HepG2 (cell line): ENCODE data around the gene ZNF211. TPM values are rescaled to one million over a fixed set of nuclear protein-coding genes. Genes with fewer than 3 reads are reported as not detected.

Experiments used
- CCDC6 ChIP-seq: sonication (generic); formaldehyde crosslinking; IDR thresholded peaks from 2 replicates; pipeline ENCODE4 v1.8.1; 2022; ENCODE audit warnings: mild to moderate bottlenecking, missing genetic modification reagents, moderate library complexity
- KDM2A ChIP-seq: sonication (generic); formaldehyde crosslinking; IDR thresholded peaks from 2 replicates; pipeline ENCODE4 v1.4.0; 2020; ENCODE audit warnings: low read depth, missing genetic modification reagents, borderline replicate concordance
- KLF16 ChIP-seq, 2 experiments: sonication (generic) in 1 of 2; formaldehyde crosslinking in 1 of 2; IDR thresholded peaks; 2 replicates each; pipeline versions ENCODE4 v1.6.1 to v1.8.0; 2016 to 2023; ENCODE audit warnings: missing genetic modification reagents in 2 of 2, missing compliant biosample characterization in 1 of 2
- KLF6 ChIP-seq: IDR thresholded peaks from 2 replicates; pipeline ENCODE4 v1.8.0; 2016; ENCODE audit warnings: missing biosample characterization, missing genetic modification reagents
- MTF1 ChIP-seq: sonication (generic); formaldehyde crosslinking; IDR thresholded peaks from 2 replicates; pipeline ENCODE4 v1.5.0; 2020; ENCODE audit warnings: missing genetic modification reagents
- SMAD1 ChIP-seq: sonication (generic); formaldehyde crosslinking; IDR thresholded peaks from 2 replicates; pipeline ENCODE4 v1.4.0; 2020; ENCODE audit warnings: missing genetic modification reagents, low read depth, mild to moderate bottlenecking, borderline replicate concordance
- SMAD9 ChIP-seq: sonication (generic); formaldehyde crosslinking; IDR thresholded peaks from 2 replicates; pipeline ENCODE4 v1.5.1; 2020; ENCODE audit warnings: mild to moderate bottlenecking, missing genetic modification reagents
- XBP1 ChIP-seq: sonication (generic); formaldehyde crosslinking; IDR thresholded peaks from 2 replicates; pipeline ENCODE4 v1.5.0; 2020; ENCODE audit warnings: missing genetic modification reagents
- ZFP36L1 ChIP-seq: sonication (generic); formaldehyde crosslinking; IDR thresholded peaks from 2 replicates; pipeline ENCODE4 v1.8.0; 2022; ENCODE audit warnings: mild to moderate bottlenecking, missing genetic modification reagents, moderate library complexity
- ZFP82 ChIP-seq: sonication (generic); formaldehyde crosslinking; IDR thresholded peaks from 2 replicates; pipeline ENCODE4 v1.5.1; 2020; ENCODE audit warnings: mild to moderate bottlenecking, missing genetic modification reagents, borderline replicate concordance
- ZNF160 ChIP-seq: sonication (generic); formaldehyde crosslinking; IDR thresholded peaks from 2 replicates; pipeline ENCODE4 v1.8.0; 2022; ENCODE audit warnings: mild to moderate bottlenecking, inconsistent platforms, missing genetic modification reagents
- ZNF772 ChIP-seq: sonication (generic); formaldehyde crosslinking; IDR thresholded peaks from 2 replicates; pipeline ENCODE4 v1.5.0; 2020; ENCODE audit warnings: mild to moderate bottlenecking, missing genetic modification reagents
- polyA plus RNA-seq, 8 experiments: library from polyadenylated mRNA; depleted of rRNA in 3 of 8; stranded (reverse) in 7 of 8; unstranded in 1 of 8; fragments of >200 nt; fragmentation: Illumina TruSeq in 4 of 8; extraction: Trizol in 4 of 8; gene quantifications; 2 replicates each; pipeline versions ENCODE4 v1.2.1 to v1.2.3, GENCODE V29; 2011 to 2016; ENCODE audit warnings: low read depth in 4 of 8, missing spikeins in 1 of 8, mixed read lengths in 1 of 8; ENCODE audit not compliant: insufficient read depth in 1 of 8
- total RNA-seq, 5 experiments: library from RNA; depleted of rRNA; stranded (reverse); fragments of >200 nt; fragmentation: Illumina TruSeq; extraction: Trizol; gene quantifications; 2 replicates each; pipeline ENCODE4 v1.2.3, GENCODE V29; 2016; ENCODE audit warnings: low read depth in 1 of 5
- TF ChIP-seq, protein P1 (sequence below): sonication (generic); formaldehyde crosslinking; IDR thresholded peaks from 2 replicates; pipeline ENCODE4 v1.8.0; 2022; ENCODE audit warnings: missing genetic modification reagents, mild to moderate bottlenecking, borderline replicate concordance
- TF ChIP-seq, protein P2 (sequence below): sonication (generic); formaldehyde crosslinking; IDR thresholded peaks from 2 replicates; pipeline ENCODE4 v1.4.0; 2020; ENCODE audit warnings: missing genetic modification reagents
- TF ChIP-seq, protein P3 (sequence below): sonication (generic); formaldehyde crosslinking; IDR thresholded peaks from 2 replicates; pipeline ENCODE4 v1.4.0; 2020; ENCODE audit warnings: missing genetic modification reagents
- TF ChIP-seq, protein P4 (sequence below): IDR thresholded peaks from 2 replicates; pipeline ENCODE4 v1.6.1; 2016; ENCODE audit warnings: low read depth

ZNF211 gene
- total and polyA plus RNA-seq, 2 of the 13 experiments (the other 11 are each of a cell fraction or from before 2014, with no cell fraction given): 9.9 to 11.2 TPM

DNA sequence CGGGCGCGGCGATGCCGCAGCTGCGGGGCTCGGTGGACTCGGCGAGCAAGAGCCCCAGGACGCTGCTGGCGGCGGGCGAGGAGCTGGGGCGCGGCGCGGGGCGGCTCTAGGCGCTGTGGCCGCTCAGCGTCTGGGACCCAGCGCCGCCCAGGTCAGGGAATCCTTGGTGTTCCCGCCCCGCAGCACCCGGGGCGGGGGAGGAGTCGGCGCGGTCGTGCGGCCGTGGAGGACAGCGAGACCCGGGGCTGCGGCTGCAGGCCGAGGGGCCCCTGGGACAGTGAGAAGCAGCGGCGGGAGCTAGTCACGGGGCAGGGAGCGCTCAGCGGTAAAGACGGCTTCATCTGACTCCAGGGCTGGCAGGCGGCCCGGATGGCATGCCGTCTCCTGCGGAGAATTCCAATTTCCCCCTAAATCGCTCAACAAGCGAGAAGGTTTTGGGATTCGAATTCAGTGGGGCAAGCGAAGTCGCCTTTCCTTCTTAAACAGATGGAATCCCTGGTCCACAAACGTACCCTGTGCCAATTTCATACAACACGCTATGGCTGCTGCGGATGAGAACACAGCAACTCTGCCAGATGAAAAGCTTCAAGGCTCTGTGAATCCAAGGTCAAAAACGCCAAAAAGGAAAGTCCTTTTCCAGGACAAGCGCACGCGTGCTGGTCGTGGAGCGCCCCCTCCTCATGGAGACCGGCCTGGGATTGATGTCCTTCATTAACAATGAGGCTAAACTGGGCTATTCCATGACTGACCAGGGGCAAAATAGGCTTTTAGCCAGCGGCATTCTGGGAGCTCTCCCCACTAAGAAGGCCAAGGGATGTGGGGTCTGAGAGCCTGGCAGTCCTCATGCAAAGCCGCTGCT, 31.5 kb downstream of the ZNF211 start (continued):
- TF ChIP-seq, protein P1, sequence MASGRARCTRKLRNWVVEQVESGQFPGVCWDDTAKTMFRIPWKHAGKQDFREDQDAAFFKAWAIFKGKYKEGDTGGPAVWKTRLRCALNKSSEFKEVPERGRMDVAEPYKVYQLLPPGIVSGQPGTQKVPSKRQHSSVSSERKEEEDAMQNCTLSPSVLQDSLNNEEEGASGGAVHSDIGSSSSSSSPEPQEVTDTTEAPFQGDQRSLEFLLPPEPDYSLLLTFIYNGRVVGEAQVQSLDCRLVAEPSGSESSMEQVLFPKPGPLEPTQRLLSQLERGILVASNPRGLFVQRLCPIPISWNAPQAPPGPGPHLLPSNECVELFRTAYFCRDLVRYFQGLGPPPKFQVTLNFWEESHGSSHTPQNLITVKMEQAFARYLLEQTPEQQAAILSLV (CRISPR knock-in tag): no peak; the same call in 1 of the 2 replicates
- TF ChIP-seq KLF16 (CRISPR knock-in tag; IDR thresholded peaks at IDR 0.05): peak in 1 of 2 experiments; percentile 49; a peak in 1 of 4 replicates
- TF ChIP-seq, protein P2, sequence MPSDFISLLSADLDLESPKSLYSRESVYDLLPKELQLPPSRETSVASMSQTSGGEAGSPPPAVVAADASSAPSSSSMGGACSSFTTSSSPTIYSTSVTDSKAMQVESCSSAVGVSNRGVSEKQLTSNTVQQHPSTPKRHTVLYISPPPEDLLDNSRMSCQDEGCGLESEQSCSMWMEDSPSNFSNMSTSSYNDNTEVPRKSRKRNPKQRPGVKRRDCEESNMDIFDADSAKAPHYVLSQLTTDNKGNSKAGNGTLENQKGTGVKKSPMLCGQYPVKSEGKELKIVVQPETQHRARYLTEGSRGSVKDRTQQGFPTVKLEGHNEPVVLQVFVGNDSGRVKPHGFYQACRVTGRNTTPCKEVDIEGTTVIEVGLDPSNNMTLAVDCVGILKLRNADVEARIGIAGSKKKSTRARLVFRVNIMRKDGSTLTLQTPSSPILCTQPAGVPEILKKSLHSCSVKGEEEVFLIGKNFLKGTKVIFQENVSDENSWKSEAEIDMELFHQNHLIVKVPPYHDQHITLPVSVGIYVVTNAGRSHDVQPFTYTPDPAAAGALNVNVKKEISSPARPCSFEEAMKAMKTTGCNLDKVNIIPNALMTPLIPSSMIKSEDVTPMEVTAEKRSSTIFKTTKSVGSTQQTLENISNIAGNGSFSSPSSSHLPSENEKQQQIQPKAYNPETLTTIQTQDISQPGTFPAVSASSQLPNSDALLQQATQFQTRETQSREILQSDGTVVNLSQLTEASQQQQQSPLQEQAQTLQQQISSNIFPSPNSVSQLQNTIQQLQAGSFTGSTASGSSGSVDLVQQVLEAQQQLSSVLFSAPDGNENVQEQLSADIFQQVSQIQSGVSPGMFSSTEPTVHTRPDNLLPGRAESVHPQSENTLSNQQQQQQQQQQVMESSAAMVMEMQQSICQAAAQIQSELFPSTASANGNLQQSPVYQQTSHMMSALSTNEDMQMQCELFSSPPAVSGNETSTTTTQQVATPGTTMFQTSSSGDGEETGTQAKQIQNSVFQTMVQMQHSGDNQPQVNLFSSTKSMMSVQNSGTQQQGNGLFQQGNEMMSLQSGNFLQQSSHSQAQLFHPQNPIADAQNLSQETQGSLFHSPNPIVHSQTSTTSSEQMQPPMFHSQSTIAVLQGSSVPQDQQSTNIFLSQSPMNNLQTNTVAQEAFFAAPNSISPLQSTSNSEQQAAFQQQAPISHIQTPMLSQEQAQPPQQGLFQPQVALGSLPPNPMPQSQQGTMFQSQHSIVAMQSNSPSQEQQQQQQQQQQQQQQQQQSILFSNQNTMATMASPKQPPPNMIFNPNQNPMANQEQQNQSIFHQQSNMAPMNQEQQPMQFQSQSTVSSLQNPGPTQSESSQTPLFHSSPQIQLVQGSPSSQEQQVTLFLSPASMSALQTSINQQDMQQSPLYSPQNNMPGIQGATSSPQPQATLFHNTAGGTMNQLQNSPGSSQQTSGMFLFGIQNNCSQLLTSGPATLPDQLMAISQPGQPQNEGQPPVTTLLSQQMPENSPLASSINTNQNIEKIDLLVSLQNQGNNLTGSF: peak; percentile 84; the same call in 1 of the 2 replicates
- TF ChIP-seq, protein P3, sequence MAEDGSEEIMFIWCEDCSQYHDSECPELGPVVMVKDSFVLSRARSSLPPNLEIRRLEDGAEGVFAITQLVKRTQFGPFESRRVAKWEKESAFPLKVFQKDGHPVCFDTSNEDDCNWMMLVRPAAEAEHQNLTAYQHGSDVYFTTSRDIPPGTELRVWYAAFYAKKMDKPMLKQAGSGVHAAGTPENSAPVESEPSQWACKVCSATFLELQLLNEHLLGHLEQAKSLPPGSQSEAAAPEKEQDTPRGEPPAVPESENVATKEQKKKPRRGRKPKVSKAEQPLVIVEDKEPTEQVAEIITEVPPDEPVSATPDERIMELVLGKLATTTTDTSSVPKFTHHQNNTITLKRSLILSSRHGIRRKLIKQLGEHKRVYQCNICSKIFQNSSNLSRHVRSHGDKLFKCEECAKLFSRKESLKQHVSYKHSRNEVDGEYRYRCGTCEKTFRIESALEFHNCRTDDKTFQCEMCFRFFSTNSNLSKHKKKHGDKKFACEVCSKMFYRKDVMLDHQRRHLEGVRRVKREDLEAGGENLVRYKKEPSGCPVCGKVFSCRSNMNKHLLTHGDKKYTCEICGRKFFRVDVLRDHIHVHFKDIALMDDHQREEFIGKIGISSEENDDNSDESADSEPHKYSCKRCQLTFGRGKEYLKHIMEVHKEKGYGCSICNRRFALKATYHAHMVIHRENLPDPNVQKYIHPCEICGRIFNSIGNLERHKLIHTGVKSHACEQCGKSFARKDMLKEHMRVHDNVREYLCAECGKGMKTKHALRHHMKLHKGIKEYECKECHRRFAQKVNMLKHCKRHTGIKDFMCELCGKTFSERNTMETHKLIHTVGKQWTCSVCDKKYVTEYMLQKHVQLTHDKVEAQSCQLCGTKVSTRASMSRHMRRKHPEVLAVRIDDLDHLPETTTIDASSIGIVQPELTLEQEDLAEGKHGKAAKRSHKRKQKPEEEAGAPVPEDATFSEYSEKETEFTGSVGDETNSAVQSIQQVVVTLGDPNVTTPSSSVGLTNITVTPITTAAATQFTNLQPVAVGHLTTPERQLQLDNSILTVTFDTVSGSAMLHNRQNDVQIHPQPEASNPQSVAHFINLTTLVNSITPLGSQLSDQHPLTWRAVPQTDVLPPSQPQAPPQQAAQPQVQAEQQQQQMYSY (CRISPR knock-in tag): no peak
- TF ChIP-seq, protein P4, sequence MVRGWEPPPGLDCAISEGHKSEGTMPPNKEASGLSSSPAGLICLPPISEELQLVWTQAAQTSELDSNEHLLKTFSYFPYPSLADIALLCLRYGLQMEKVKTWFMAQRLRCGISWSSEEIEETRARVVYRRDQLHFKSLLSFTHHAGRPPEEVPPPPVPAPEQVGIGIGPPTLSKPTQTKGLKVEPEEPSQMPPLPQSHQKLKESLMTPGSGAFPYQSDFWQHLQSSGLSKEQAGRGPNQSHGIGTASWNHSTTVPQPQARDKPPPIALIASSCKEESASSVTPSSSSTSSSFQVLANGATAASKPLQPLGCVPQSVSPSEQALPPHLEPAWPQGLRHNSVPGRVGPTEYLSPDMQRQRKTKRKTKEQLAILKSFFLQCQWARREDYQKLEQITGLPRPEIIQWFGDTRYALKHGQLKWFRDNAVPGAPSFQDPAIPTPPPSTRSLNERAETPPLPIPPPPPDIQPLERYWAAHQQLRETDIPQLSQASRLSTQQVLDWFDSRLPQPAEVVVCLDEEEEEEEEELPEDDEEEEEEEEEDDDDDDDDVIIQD (CRISPR knock-in tag): no peak
- TF ChIP-seq SMAD9 (CRISPR knock-in tag): no peak
- no peak; the same call in 1 of the 2 replicates for TF ChIP-seq ZNF772
- TF ChIP-seq MTF1 (CRISPR knock-in tag): no peak
- no peak for TF ChIP-seq XBP1 (CRISPR knock-in tag)
- TF ChIP-seq ZNF160 (CRISPR knock-in tag): 0 out of 2 replicates have a peak, but pooled peaks have one; percentile 47
- TF ChIP-seq CCDC6 (CRISPR knock-in tag): peak; percentile 44; the same call in 1 of the 2 replicates
- no peak for TF ChIP-seq KLF6 (CRISPR knock-in tag)
- TF ChIP-seq ZFP36L1 (CRISPR knock-in tag): no peak
- TF ChIP-seq SMAD1: no peak
- TF ChIP-seq ZFP82 (CRISPR knock-in tag): no peak
- TF ChIP-seq KDM2A (CRISPR knock-in tag): peak; percentile 83; the same call in 1 of the 2 replicates
